ENCODE data around the gene TAS2R19.
"Not testable (repeated sequence)": the region's sequence is repeated elsewhere in the genome, so short reads cannot be mapped to it uniquely, and the experiment has no call there.

The TAS2R19 gene

DNA sequence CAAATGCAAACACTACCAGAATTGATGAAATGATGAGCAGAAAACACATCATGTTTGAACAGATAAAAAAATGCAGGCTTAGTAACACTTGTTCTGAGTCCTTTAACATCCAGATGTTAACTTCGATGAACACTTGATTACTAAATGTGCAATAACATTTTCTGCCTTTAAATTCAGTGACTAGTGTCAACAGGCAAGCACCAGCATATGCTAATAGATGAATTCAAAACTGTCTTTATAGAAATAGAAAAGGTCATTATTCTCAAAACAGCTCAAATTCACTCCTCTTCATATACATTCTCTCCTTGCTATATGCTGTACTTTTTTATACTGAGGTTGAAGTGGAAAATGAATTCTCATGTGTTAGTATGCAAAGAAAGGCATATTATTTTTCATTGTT lies at the start of gene TAS2R19:
Gene TAS2R19, minus strand, starts transcription at position 101 of the 400 bp plus-strand sequence. Its CDS starts 49 bp downstream, at position 52.
- no peak for DNase-seq

DNA sequence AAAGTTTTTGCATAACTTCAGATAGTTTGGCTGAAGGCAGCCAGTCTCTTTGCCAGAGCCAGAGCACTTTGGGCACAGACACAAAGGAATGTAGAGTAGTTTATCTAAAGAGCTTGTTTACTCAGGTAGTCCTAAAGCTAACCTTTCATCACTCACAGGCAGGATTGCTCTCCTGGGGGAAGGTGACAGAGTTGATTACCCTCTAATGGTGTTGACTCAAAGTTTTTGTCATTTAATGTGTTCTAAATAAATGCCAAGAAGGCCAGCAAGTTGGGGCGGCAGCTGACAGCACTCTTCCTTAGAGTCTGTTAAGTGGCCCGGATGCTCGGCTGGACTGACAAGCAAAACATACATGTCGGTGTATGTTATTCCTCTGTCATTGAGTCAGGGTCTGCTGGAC lies 49.0 kb upstream of the TAS2R19 start:
- DNase-seq, result no peak

DNA sequence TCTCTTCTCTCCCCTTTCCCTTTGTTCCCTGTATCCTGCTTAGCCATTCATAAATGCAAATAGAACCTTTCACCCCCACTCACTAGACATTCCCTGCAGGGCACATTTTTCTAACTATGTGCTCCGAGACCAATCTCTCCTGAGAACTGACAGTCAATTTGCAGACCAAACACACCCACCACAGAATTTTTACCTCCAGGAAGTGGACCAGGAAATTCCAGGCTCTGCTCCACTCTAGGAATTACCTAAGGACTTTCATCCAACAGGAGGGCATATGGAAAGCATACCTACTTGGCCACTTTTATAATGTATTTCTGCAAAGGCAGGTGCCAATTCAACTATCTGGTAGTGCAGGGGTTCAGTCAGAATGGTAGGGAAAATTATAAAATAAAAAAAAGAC lies 48.6 kb upstream of the TAS2R19 start:
- DNase-seq, result no peak

DNA sequence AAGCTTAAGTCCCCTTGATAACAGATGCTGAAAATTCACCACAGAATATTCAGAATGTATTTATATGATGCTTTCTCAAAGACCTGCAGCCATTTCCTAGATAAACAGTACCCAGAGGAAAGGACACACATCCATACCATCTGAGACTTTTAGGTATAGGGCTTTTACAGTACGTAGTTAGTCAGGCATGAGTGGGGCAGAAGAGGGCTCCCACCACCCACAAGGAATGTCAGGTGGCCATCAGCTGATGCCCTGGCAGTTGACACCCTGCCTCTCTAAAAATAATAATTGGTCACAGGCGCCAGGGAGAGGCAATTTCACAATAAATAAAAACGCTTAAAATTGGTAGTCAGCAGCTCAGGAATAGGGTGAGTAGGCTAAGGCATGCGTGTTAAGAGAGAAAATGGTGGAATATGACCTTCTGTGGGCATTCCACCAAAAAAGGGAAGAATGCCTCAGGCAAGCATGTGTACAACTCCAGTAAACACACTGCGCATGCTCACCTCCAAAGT lies 47.5 kb upstream of the TAS2R19 start:
- no peak for DNase-seq

DNA sequence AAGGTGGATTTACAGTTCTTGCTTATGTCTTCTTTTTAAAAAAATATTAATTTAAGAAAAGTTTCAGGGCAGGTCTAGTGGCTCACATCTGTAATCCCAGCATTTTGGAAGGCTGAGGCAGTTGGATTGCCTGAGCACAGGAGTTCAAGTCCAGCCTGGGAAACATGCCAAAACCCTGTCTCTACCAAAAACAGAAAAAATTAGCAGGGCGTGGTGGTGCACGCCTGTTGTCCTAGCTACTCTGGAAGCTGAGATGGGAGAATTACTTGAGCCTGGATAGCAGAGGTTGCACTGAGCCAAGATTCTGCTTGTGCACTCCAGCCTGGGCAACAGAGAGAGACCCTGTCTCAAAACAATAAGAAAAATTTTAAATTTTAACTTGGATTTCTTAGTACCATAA lies 45.1 kb upstream of the TAS2R19 start:
- no peak for DNase-seq

DNA sequence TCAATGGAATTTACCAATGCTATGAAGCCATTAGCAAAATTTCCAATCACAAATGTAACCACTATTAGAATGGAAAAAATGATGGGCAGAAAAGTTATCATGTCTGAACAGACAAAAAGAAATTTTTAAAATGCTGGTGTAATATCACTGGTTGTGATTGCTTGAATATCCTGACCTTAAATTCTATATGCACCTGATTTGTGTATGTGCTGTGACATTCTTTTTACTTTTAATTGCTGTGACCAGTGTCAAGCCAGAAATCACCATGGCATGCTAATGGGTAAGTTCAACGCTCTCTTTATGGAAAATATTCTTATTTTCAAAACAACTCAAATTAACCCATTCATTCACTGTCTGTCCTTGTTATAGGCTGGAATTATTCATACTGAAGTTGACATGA lies 39.8 kb upstream of the TAS2R19 start, which contains the start of gene TAS2R46:
Gene TAS2R46, minus strand, starts transcription at position 101 of the 400 bp plus-strand sequence. Its CDS starts 0 bp downstream, at position 101.
- DNase-seq, result not testable (repeated sequence)

- no peak for DNase-seq
Observed at GRCh38 chr12:11059784-11060183, 37.4 kb upstream of the TAS2R19 start.

- DNase-seq, result no peak
Observed at GRCh38 chr12:11059041-11059440, 36.6 kb upstream of the TAS2R19 start.

- no peak for DNase-seq
Observed at GRCh38 chr12:11055306-11055705, 32.9 kb upstream of the TAS2R19 start.

- not testable (repeated sequence) for DNase-seq
Observed at GRCh38 chr12:11049806-11050531, 27.5 kb upstream of the TAS2R19 start.

DNA sequence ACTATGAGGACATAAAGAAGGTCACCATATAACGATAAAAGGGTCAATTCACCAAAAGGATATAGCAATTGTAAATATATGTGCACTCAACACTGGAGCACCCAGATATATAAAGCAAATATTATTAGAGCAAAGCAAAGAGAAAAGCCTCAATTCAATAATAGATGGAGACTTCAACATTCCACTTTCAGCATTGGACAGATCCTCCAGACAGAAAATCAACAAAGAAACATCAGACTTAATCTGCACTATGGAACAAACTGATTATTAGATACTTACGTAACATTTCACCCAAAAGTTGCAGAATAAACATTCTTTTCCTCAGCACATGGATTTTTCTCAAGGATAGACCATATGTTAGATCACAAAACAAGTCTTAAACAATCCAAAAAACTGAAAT lies 18.9 kb upstream of the TAS2R19 start:
- not testable (repeated sequence) for DNase-seq

DNA sequence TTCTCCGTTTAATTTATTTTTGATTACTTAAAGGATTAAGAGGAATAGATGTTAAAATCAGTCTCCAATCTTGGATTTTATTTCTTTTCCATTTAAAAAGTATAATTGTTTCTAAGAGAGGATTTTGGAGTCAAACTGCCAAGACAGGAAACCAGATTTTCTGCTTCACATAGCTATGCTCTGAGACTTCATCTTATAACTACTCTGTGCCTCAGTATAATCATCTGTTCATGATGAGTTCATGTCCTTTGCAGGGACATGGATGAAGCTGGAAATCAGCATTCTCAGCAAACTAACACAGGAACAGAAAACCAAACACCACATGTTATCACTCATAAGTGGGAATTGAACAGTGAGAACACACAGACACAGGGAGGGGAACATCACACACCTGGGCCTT lies 17.7 kb upstream of the TAS2R19 start:
- no peak for DNase-seq

- DNase-seq, result no peak
Observed at GRCh38 chr12:11039171-11039570, 16.8 kb upstream of the TAS2R19 start.

DNA sequence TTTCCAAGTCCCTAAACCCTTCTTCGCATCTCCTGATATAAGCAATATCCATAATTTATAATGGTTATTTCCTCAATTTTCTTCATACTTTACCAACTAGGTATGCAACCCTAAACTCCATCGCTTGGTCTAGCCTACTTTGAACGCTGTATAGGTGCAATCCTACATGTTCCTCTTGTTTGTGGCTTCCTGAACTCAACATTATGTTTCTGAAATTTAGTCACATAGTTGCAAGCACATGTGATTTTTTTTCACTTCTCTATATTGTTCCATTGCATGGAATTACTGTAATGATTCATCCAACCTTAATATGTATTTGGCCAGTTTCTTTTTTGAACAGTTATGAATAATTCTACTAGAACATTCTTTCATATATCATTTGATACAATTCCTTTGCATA lies 11.5 kb upstream of the TAS2R19 start:
- DNase-seq, result not testable (repeated sequence)

DNA sequence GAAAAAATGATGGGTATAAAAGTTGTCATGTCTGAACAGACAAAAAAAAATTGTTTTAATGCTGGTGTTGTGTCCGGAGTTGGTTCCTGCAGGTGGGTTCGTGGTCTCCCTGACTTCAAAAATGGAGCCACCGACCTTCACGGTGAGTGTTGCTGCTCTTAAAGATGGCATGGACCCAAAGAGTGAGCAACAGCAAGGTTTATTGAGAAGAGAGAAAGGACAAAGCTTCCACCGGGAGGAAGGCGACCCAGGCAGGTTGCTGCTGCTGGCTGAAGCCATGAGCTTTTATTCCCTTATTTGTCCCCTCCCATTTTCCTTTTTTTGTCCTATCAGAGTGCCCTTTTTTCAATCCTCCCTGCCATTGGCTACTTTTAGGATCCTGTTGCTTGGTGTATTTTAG lies 8.9 kb upstream of the TAS2R19 start, which contains the start of gene TAS2R31:
Gene TAS2R31, minus strand, starts transcription at position 101 of the 400 bp plus-strand sequence. Its CDS starts 72 bp downstream, at position 29.
- no peak for DNase-seq

GRCh38 chr12:11026118-11026517 lies 3.7 kb upstream of the TAS2R19 start:
- no peak for DNase-seq

- no peak for DNase-seq
Observed at GRCh38 chr12:11023387-11023786, 967 bp upstream of the TAS2R19 start.

- DNase-seq, result no peak
Observed at GRCh38 chr12:11016937-11017336, 5.5 kb downstream of the TAS2R19 start.

DNA sequence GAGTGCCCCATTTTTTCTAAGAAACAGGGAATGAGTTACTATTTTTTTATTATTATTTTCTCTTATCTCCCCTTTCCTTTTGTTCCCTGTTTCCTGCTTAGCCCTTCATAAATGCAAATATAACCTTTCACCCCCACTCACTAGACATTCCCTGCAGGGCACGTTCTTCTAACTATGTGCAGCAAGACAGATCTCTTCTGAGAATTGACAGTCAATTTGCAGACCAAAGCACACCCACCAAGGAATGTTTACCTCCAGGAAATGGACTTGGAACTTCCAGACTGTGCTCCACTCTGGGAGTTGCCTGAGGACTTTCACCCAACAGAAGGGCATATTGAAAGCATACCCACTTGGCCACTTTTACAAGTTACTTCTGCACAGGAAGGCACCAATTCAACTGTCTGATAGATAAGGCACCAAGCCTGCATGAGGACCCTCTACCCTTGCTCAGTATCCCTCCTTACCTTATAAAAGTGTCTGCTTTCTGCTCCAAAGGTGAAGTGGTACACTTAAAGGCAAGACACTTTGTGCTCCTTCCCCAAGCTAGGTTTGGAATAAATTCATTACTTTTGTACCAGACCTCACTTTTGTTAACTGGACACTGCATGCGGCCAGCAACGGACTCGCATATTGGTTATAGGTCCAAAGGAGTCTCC lies 6.5 kb downstream of the TAS2R19 start:
- DNase-seq, result no peak

DNA sequence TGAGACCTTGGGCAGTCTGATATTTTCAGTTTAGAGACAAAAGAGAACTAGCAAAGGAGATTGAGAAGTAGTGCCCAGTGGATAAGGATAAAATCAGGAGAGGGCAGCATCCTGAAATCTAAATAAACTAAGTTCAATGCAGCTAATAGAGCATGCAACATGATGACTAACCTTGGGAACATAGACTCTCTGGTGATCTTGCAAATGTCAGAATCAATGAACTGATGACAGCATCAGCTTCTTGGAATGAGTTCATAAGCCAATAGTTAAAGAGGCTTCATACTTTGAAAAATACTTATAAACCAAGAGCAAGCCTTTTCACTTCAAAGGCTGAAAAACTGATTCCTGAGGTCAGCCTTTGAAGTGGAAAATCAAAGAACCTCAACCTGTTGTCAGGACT lies 8.2 kb downstream of the TAS2R19 start:
- no peak for DNase-seq

- no peak for DNase-seq
Observed at GRCh38 chr12:11007608-11008007, 14.8 kb downstream of the TAS2R19 start.

- no peak for DNase-seq
Observed at GRCh38 chr12:10998204-10998603, 24.2 kb downstream of the TAS2R19 start, which contains the start of gene TAS2R20. TAS2R20 (minus strand) TSS chr12:10998304; CDS start chr12:10997875, 429 bp downstream.

- DNase-seq, result no peak
Observed at GRCh38 chr12:10994307-10994706, 28.1 kb downstream of the TAS2R19 start.

DNA sequence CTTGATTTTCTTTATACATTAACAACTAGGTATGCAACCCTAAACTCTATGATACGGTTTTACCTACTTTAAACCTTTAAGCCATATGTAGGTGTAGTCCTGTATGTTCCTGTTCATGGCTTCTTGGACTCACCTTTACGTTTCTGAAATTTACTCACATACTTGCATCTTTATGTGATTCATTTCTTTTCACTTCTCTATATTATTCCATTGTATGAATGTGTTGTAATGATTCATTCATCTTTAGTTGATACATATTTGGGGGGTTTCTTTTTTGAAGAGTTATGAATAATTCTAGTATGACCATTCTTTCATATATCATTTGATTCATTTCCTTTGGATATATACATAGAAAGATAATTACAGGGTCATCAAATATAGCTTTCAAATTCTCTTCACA lies 33.3 kb downstream of the TAS2R19 start:
- no peak for DNase-seq
